ENCODE results near the gene KRT74.

- no peak for TF ChIP-seq POLR2AphosphoS5 (IDR thresholded peaks at IDR 0.05; ENCODE audit: low read depth, low read length)
- no peak for TF ChIP-seq POLR2A (IDR thresholded peaks at IDR 0.05; ENCODE audit: low read depth, low read length)
- no peak for TF ChIP-seq POU2F2 (IDR thresholded peaks at IDR 0.05; ENCODE audit: low read depth, low read length)
- no peak for TF ChIP-seq TAF1 (IDR thresholded peaks at IDR 0.05; ENCODE audit: low read depth, low read length)
- TF ChIP-seq SPI1 (IDR thresholded peaks at IDR 0.05; ENCODE audit: low read depth, low read length): no peak
- TF ChIP-seq PAX5 (IDR thresholded peaks at IDR 0.05; ENCODE audit: insufficient read depth, low read length, severe bottlenecking): no peak
Measured at GRCh38 chr12:52541709-52542108, 31.9 kb downstream of the KRT74 start.

Measured in GM12891 (cell line).